ENCODE measurements around the gene TMEM258.

Gene TMEM258

GRCh38 chr11:61814247-61814957, 22.0 kb upstream of the TMEM258 start:
- peak; percentile 75 for DNase-seq (ENCODE audit: low read depth)
- TF ChIP-seq CTCF (IDR thresholded peaks at IDR 0.05; ENCODE audit: insufficient read depth, low read depth, low read length, missing control alignments), result no peak
- peak overlapping the region; percentile 64 for H3K4me3 ChIP-seq (ENCODE audit: low read depth, low read length)

- DNase-seq (ENCODE audit: low read depth), result no peak
- TF ChIP-seq CTCF (IDR thresholded peaks at IDR 0.05; ENCODE audit: insufficient read depth, low read depth, low read length, missing control alignments), result no peak
- no peak overlapping the region for H3K4me3 ChIP-seq (ENCODE audit: low read depth, low read length)
Observed at GRCh38 chr11:61812736-61813411, 20.5 kb upstream of the TMEM258 start.

- no peak overlapping the region for H3K4me3 ChIP-seq (ENCODE audit: low read depth, low read length)
- TF ChIP-seq CTCF (IDR thresholded peaks at IDR 0.05; ENCODE audit: insufficient read depth, low read depth, low read length, missing control alignments), result no peak
- DNase-seq (ENCODE audit: low read depth), result no peak
Observed at GRCh38 chr11:61811831-61812230, 19.4 kb upstream of the TMEM258 start.

GRCh38 chr11:61810671-61811175, 18.3 kb upstream of the TMEM258 start:
- no peak for TF ChIP-seq CTCF (IDR thresholded peaks at IDR 0.05; ENCODE audit: insufficient read depth, low read depth, low read length, missing control alignments)

GRCh38 chr11:61806785-61807184, 14.4 kb upstream of the TMEM258 start:
- H3K4me3 ChIP-seq (ENCODE audit: low read depth, low read length), result no peak overlapping the region
- no peak for TF ChIP-seq CTCF (IDR thresholded peaks at IDR 0.05; ENCODE audit: insufficient read depth, low read depth, low read length, missing control alignments)
- no peak for DNase-seq (ENCODE audit: low read depth)

More at GRCh38 chr11:61810671-61811175, 18.3 kb upstream of the TMEM258 start:
- DNase-seq (ENCODE audit: low read depth), result no peak
- H3K4me3 ChIP-seq (ENCODE audit: low read depth, low read length), result no peak overlapping the region

- DNase-seq (ENCODE audit: low read depth), result no peak
- no peak for TF ChIP-seq CTCF (IDR thresholded peaks at IDR 0.05; ENCODE audit: insufficient read depth, low read depth, low read length, missing control alignments)
- no peak overlapping the region for H3K4me3 ChIP-seq (ENCODE audit: low read depth, low read length)
Observed at GRCh38 chr11:61805146-61805545, 12.7 kb upstream of the TMEM258 start.
